GM21367 (cell line): Measurements from ENCODE around the gene GTF2A1L.
"Not testable (repeated sequence)": the region's sequence is repeated elsewhere in the genome, so short reads cannot be mapped to it uniquely, and the experiment has no call there.

Source experiments
- ATAC-seq: cut with Tn5 transposase; IDR thresholded peaks from one replicate; pipeline ENCODE4 v1.9.1; 2021; ENCODE audit not compliant: unreplicated experiment

Gene GTF2A1L, protein sequence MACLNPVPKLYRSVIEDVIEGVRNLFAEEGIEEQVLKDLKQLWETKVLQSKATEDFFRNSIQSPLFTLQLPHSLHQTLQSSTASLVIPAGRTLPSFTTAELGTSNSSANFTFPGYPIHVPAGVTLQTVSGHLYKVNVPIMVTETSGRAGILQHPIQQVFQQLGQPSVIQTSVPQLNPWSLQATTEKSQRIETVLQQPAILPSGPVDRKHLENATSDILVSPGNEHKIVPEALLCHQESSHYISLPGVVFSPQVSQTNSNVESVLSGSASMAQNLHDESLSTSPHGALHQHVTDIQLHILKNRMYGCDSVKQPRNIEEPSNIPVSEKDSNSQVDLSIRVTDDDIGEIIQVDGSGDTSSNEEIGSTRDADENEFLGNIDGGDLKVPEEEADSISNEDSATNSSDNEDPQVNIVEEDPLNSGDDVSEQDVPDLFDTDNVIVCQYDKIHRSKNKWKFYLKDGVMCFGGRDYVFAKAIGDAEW

GRCh38 chr2:48617618-48618017 lies at the start of gene GTF2A1L:
Gene GTF2A1L, plus strand, starts transcription at chr2:48617856. Its CDS starts 19 bp downstream, at chr2:48617875.
- no peak for ATAC-seq

- no peak for ATAC-seq
Observed at GRCh38 chr2:48568547-48568946, 49.1 kb upstream of the GTF2A1L start.

- ATAC-seq: no peak
Observed at GRCh38 chr2:48569433-48569832, 48.2 kb upstream of the GTF2A1L start.

DNA sequence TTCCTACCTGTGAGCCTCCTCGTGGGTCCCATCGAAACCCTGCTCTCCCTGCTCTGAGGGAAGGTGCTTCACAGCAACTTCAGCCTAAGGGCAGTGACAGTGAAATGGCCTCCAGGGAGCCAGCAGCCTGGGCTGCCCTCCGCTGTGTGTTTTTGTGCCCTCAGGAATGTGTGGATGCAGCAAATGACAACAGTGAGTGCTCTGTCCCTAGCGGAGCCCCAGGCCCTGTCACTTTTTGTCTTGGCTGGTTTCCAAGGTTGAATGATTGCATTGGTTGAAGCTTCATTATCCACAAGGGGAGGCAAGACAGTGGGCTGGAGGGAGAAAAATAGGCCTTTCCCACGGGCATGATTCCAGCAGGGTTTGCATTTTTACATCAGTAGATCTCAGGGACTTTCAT lies 44.8 kb upstream of the GTF2A1L start:
- no peak for ATAC-seq

DNA sequence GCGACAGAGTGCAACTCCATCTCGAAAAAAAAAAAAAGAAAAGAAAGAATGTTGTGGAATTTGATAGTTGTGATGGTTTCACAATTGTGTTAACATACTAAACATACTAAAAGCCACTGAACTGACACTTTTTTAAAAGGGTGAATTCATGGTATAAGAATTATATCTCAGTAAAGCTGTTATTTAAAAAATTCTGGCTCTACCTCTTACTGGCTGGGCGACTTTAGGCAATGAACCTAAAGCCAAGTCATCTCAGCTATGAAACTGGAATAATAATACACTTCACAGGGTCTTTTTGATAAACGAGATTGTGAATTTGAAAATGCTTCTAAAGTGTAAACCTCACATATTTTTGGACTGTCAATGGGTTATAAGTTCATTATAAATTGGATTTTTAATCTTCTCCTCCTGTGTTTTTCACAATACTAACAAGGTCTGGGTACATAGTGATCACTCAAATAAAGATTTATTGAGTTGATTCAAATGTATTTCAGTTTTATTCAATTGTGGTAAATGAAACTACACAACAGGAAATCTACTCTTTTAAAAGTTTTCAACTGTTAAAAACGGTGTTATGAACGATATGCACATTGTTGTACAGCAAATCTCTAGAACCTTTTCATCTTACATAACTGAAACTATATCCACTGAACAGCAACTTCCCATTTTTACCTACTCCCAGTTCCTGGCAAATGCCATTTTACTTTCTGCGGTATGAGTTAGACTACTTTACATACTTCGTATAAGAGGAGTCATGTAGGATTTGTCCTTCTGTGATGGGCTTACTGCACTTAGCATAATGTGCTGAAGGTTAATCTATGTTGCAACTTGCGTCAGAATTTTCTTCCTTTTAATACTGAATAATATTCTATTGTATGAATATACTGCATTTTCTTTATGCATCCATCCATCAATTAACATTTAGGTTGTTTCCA lies 43.0 kb upstream of the GTF2A1L start:
- no peak for ATAC-seq

DNA sequence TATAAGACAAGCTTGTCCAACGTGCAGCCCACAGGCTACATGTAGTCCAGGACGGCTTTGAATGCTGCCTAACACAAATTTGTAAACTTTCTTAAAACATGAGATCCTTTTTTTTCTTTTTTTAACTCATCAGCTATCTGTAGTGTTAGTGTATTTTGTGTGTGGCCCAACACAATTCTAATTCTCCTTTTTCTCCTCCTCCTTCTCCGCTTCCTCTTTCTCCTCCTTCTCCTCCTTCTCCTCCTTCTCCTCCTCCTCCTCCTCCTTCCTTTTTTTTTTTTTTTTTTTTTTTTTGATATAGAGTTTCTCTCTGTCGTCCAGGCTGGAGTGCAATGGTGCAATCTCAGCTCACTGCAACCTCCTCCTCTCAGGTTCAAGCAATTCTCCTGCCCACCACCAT lies 39.3 kb upstream of the GTF2A1L start:
- ATAC-seq: no peak

DNA sequence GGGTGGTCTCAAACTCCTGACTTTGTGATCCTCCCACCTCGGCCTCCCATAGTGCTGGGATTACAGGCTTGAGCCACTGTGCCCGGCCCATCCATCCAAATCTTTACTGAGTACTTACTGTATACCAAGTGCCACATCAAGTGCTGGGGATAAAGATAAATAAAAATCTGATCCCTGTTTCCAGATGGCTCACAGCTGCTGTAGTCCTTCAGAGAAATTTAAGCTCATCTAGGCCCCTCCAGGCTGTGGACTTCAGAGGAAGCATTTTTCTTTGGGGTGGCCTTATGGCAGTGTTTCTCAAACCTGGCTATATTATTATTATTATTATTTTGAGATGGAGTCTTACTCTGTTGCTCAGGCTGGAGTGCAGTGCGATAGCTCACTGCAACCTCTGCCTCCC lies 33.7 kb upstream of the GTF2A1L start:
- ATAC-seq: no peak

- ATAC-seq: no peak
Observed at GRCh38 chr2:48584551-48584950, 33.1 kb upstream of the GTF2A1L start.

- ATAC-seq: no peak
Observed at GRCh38 chr2:48586433-48586832, 31.2 kb upstream of the GTF2A1L start.

DNA sequence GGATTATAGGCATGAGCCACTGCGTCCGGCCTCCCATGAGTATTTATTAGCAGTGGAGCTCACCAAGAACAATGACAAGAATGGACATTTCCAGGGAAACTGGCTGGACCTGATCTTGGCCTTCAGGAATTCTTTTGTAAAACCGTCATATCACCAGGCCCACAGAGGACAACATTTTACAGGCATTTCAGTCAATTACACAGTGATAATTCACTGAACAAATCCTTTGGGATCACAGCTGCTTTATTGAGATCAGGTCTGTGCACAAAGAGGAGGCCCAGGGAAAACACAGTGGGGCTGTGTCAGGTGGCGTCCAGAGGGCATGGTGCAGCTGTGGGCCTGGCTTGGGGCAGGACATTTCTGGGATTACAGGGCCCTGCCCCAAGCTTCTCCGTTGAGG lies 30.1 kb upstream of the GTF2A1L start:
- no peak for ATAC-seq

DNA sequence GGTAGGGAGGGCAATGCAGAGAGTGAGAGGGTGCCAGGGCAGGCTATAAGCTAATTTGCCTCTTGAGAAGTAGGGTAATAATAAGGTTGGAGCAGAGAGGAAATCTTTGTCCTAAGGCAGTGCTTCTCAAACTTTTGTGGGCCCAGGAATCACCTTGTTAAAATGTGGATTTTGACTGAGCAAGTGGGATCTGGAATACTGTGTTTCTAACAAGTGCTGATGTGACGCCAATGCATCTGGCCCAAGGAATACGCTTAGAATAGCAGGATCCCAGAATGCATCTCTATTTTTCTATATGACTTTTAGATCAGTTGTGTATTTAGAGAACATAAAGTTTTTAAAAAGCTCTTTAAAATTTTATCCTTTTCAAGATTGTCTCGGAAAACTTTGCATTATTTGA lies 29.7 kb upstream of the GTF2A1L start:
- ATAC-seq: no peak

- no peak for ATAC-seq
Observed at GRCh38 chr2:48588745-48589144, 28.9 kb upstream of the GTF2A1L start.

- ATAC-seq: no peak
Observed at GRCh38 chr2:48589170-48589767, 28.4 kb upstream of the GTF2A1L start.

- ATAC-seq: no peak
Observed at GRCh38 chr2:48590017-48590416, 27.6 kb upstream of the GTF2A1L start.

DNA sequence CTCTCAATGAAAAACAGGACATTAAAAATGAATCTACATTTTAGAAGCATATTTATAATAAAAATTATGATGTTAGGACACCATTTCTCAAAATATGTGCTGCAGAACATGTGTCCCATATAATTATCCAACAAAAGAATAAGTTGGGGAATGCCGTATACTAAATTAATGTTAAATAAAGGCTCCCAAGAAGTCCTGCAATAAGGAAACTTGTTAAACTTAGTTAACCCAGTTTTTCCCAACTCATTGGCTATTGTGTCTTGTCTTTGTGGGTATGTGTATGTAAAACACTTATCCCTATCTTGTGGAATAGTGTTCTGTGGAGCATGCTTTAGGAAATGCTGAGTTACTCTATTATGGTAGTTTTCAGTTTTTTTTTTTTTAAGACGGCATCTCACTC lies 25.6 kb upstream of the GTF2A1L start:
- ATAC-seq: no peak

- ATAC-seq: not testable (repeated sequence)
Observed at GRCh38 chr2:48596751-48597150, 20.9 kb upstream of the GTF2A1L start.

- ATAC-seq: no peak
Observed at GRCh38 chr2:48597492-48597891, 20.2 kb upstream of the GTF2A1L start.

DNA sequence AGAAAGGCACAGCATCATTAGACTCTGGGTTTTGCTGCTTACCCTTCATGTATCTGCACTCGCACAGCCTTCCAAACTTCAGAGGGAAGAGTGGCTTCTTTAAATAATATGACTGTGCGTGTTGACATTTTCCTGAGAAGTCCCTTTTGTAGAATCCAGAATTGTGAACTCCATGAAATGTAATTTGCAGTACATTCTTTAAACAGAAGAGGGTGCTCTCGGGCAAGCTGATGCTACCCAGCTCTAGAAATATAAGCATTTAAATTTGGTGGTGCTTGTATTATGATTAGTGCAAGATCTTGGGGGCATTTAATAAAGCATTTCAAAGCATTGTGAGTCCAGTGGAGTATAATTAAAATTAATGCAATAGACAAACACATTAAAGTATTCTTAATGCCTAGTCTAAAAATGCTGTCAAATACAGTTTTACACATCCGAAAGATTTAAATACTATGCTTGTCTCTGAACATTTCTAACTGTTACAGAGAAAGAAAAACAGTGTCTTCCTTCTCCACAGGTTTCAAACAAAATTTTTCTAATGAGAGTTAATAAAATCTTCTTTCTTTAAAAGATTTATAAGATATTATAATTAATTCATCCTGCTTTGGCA lies 17.3 kb upstream of the GTF2A1L start:
- no peak for ATAC-seq

DNA sequence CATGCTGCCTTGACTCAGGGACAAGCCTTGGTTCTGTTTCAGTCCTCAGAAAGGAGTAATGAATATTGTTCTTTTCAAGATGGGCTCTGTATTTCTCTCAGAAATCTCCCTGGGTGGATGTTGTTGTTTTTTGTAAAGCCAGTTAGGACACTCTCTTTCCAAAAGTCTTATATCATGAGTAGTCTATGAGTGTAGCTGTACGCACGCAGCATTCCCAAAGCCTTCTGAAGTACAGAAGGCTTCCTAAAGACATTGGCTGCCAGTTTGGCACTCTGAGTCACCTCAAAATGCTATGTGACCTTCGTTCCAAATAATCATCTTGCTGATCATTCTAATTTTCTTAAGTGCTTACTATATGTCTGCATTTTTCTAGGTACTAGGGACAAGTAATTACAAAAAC lies 16.7 kb upstream of the GTF2A1L start:
- no peak for ATAC-seq

DNA sequence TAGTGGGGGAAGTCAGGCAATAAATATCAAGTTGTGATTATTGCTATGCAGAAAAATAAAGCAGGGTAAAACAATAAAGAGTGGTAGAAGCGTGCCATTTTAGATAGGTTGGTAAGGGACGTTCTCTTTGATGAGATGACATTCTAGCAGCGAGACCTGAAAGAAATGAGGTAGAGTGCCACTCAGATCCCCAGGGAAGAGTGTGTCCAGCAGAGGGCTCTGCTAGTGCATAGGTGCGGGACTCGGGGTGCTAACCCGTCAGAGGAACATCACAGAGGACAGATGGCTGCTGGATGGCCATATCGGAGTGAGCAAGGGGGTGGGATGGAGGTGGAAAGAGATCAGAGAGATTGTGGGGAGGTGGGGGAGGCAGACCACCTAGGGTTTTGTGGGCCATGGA lies 16.3 kb upstream of the GTF2A1L start:
- no peak for ATAC-seq
